ENCODE results near the gene IGSF10. TPM values are rescaled to one million over a fixed set of nuclear protein-coding genes. Genes with fewer than 3 reads are reported as not detected.

The IGSF10 gene
- total RNA-seq, 1 donor from 2014 or later = under 0.01 TPM

DNA sequence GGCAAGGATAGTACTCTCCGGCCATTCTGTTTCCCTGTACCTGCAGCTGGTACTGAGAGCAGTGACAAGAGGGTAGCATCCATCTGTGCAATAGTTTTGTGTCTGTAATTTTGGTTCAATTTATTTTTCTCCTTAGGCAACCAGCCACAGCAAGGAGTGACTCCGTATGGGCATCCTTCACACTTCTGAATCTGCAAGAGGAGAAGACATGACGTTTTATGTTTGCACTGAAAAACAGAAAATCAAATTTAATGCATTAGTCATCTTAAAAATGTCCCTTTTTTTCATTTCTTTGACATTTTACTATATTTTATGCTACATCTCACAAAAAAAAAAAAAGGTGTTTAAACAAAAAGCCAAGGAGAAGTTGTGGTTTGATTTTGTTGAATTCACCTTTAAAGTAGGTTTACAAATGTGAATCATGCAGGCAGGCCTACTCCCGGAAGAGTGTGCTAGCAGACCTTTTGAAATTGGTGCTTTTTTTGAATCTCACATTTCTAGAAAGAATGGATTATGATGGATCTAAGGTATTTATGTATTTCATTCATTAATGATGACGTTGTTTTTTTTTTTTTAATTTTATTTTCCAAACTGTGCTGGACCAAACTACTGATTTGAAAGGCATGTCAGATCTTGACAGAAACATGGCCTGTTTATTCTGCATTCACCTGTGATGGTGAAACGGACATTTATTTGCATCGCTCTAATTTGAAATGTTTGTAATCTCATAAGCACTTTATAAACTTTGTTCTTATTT lies 28.1 kb downstream of the IGSF10 start:
- H3K27me3 ChIP-seq (ENCODE audit: control insufficient read depth, insufficient read depth, low read length) = no peaks in the 10 kb centered on the region
- DNase-seq (ENCODE audit: low read depth) = no peak
- no peak overlapping the region for H3K4me3 ChIP-seq (ENCODE audit: low read depth, low read length)
- TF ChIP-seq, protein P1, sequence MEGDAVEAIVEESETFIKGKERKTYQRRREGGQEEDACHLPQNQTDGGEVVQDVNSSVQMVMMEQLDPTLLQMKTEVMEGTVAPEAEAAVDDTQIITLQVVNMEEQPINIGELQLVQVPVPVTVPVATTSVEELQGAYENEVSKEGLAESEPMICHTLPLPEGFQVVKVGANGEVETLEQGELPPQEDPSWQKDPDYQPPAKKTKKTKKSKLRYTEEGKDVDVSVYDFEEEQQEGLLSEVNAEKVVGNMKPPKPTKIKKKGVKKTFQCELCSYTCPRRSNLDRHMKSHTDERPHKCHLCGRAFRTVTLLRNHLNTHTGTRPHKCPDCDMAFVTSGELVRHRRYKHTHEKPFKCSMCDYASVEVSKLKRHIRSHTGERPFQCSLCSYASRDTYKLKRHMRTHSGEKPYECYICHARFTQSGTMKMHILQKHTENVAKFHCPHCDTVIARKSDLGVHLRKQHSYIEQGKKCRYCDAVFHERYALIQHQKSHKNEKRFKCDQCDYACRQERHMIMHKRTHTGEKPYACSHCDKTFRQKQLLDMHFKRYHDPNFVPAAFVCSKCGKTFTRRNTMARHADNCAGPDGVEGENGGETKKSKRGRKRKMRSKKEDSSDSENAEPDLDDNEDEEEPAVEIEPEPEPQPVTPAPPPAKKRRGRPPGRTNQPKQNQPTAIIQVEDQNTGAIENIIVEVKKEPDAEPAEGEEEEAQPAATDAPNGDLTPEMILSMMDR (IDR thresholded peaks at IDR 0.05; ENCODE audit: insufficient read depth, low read length, poor library complexity, severe bottlenecking) = no peak
- no peaks in the 10 kb centered on the region for H3K36me3 ChIP-seq (ENCODE audit: control insufficient read depth, insufficient read depth, low read length)

DNA sequence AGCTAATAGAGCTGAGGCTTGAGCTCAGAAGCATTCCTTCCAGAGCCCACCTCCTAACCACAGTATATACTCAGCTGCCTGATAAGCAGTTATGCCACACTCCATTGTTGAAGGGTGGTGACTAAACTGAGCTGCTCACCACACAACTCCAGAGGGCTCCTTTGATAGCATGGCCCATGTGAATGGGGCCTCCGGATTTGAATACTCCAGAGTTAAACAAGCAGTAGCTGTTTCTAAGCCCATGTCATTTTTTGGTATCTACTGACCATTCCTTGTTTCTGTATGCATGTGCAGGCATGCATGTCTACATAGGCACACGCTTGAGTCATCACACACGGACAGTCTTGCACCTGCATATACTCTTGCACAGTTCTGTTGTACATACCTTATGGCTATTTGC lies 28.9 kb downstream of the IGSF10 start:
- TF ChIP-seq, protein P1 (IDR thresholded peaks at IDR 0.05; ENCODE audit: insufficient read depth, low read length, poor library complexity, severe bottlenecking) = no peak
- DNase-seq (ENCODE audit: low read depth) = peak; percentile 82
- Histone ChIP-seq H3K27me3 (ENCODE audit: control insufficient read depth, insufficient read depth, low read length) (no peaks in the 10 kb centered on the region), H3K4me3 (ENCODE audit: low read depth, low read length) (no peak overlapping the region), H3K36me3 (ENCODE audit: control insufficient read depth, insufficient read depth, low read length) (no peaks in the 10 kb centered on the region)

DNA sequence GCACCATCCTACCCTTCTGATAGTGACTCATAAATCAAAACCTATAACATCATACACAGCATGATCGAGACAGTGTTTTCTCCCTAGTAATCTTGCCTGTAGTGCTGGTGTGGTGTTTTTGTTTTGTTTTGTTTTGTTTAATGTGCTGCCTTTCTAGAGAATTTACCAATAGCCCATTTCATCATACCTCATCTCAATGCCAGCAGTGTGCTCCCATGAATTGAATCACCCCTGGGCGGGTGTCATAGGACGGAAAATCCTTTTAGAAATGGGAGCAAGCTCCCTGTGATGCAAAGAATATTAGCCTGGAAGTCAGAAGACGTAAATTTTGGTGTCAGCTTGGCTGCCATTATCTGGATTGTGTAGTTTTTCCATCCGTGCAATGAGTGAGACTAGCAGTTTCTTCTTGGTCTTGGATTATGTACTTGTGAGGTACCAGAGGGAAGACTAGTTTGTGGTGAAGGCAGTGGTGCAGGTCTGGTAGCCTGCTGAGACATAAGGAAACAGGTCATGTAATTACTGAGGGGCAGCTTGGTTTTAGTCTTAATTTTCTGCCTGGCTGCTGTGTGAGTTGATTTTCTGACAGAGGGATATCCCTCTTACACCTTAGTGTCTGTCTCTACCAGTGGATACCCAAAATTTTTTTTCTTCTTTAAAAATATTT lies 29.9 kb downstream of the IGSF10 start:
- no peak for DNase-seq (ENCODE audit: low read depth)
- H3K27me3 ChIP-seq (ENCODE audit: control insufficient read depth, insufficient read depth, low read length) = no peaks in the 10 kb centered on the region
- H3K4me3 ChIP-seq (ENCODE audit: low read depth, low read length) = no peak overlapping the region
- TF ChIP-seq, protein P1 (IDR thresholded peaks at IDR 0.05; ENCODE audit: insufficient read depth, low read length, poor library complexity, severe bottlenecking) = no peak
- H3K36me3 ChIP-seq (ENCODE audit: control insufficient read depth, insufficient read depth, low read length) = no peaks in the 10 kb centered on the region

DNA sequence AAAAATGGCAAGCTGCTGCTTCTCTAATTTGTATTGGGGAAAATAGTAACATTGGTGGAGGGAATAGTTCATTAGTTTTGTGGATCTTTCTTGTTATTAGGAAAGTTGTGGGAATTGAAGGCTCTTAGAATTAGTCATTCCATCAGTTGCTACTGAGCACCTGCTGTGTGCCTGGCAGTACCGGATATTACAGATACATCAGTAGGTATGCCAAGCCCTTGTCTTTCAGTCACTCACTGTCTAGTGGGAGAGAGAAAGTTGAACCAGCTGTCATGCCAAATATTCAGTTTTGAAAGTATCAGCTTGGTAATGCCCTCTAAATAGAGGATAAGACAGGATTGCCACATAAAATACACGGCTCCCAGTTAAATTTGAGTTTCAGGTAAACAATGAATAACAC lies 32.5 kb downstream of the IGSF10 start:
- H3K27me3 ChIP-seq (ENCODE audit: control insufficient read depth, insufficient read depth, low read length) = no peaks in the 10 kb centered on the region
- no peaks in the 10 kb centered on the region for H3K36me3 ChIP-seq (ENCODE audit: control insufficient read depth, insufficient read depth, low read length)
- H3K4me3 ChIP-seq (ENCODE audit: low read depth, low read length) = no peak overlapping the region
- TF ChIP-seq, protein P1 (IDR thresholded peaks at IDR 0.05; ENCODE audit: insufficient read depth, low read length, poor library complexity, severe bottlenecking) = no peak
- DNase-seq (ENCODE audit: low read depth) = no peak

DNA sequence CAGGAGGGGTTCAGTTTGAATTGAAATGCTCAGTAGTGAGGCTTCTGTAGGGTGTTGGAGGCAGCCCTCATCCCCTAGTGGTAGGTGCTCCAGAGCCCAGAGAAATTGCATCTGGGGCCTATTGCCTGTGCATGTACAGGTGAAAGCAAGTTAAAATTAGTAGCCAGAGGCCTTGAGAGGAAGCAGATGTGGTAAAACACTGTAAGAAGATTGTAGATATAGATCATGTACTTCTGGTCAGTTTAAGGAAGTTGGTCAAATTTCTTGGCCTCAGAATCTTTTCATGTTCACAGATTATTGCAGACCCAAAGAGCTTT lies 34.6 kb downstream of the IGSF10 start:
- Histone ChIP-seq H3K4me3 (ENCODE audit: low read depth, low read length) (no peak overlapping the region), H3K36me3 (ENCODE audit: control insufficient read depth, insufficient read depth, low read length) (no peaks in the 10 kb centered on the region), H3K27me3 (ENCODE audit: control insufficient read depth, insufficient read depth, low read length) (no peaks in the 10 kb centered on the region)
- DNase-seq (ENCODE audit: low read depth) = no peak
- TF ChIP-seq, protein P1 (IDR thresholded peaks at IDR 0.05; ENCODE audit: insufficient read depth, low read length, poor library complexity, severe bottlenecking) = peak; percentile 0
